ENCODE measurements around the gene GPR160. TPM values are rescaled to one million over a fixed set of nuclear protein-coding genes. Genes with fewer than 3 reads are reported as not detected.
A peak's percentile ranks its signal among the peaks of the same experiment; 100 is the strongest.
"Not testable (repeated sequence)": the region's sequence is repeated elsewhere in the genome, so short reads cannot be mapped to it uniquely, and the experiment has no call there.

The GPR160 gene
- total RNA-seq, 2 experiments from 2014 or later: 8.2 to 9.6 TPM

DNA sequence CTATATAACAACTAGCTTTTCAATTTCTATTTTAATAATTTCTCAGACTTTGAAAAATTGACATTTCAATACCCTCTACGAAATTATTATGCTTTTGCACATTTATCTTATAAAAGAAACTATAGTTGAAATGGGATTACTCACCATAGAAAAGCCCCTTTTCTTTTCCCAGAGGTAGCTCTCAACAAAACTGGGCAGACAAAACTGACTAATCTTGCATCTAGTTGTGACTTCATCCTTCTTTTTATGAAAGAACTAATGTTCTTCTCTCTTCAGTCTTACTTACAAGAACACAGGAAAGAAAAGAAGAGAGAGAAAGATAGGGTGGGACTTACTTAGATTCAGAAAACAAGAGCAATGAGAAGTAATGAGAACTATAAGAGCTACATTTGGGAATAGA lies 61.0 kb downstream of the GPR160 start:
- no peak for DNase-seq
- Mint-ChIP-seq H3K27me3 (no peaks in the 10 kb centered on the region), H3K36me3 (peaks cover 32% of the 10 kb centered on the region), H3K27ac (peak overlapping the region; percentile 40), H3K9me3 (no peaks in the 10 kb centered on the region), H3K4me1 (peaks cover 31% of the 10 kb centered on the region), H3K4me3 (no peak overlapping the region)

DNA sequence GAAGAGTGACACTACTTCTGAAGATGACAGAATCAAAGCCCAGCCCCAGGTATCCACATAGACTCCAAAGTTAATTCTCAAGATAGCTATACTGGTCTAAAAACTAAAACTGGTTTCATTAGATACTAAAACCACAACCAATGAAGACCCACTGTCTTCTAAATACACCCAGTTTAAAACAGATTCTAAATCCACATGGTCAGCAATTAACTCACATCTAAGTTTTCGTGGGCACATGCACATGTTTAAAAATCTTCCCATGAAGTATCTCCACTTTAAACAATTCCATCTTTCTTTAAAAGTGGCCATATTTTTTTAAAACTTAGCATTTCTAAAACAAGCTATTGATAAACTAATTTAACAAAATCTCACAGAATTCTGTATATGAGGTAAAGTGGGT lies 63.1 kb downstream of the GPR160 start:
- H3K36me3 Mint-ChIP-seq: peaks cover 20% of the 10 kb centered on the region
- peaks cover 22% of the 10 kb centered on the region for H3K4me1 Mint-ChIP-seq
- peak overlapping the region; percentile 17 for H3K27ac Mint-ChIP-seq
- DNase-seq: no peak
- H3K9me3 Mint-ChIP-seq: no peaks in the 10 kb centered on the region
- H3K27me3 Mint-ChIP-seq: no peaks in the 10 kb centered on the region
- no peak overlapping the region for H3K4me3 Mint-ChIP-seq

DNA sequence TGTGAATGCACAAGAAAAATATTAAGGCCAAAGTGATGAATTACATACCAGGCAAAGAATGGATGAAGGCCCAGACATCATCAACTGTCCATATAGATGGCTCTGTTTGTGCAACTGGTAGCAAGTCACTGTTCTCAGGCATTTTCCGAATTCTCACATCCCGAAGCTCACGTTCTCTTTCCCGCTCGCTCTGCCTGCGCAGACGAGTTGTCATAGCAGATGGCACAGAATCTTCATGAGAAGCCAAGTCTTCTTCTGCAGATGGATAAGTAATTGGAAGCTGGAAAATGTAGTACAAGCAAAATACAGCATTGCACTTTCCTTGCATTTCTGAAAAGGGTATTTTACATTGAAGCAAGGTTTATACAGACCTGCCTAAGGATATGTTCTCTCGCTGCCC lies 64.6 kb downstream of the GPR160 start:
- Mint-ChIP-seq H3K4me3 (no peak overlapping the region), H3K27ac (no peak overlapping the region)

GRCh38 chr3:170107941-170108340 lies 70.1 kb downstream of the GPR160 start:
- Mint-ChIP-seq H3K9me3 (no peaks in the 10 kb centered on the region), H3K27me3 (no peaks in the 10 kb centered on the region), H3K27ac (no peak overlapping the region), H3K4me3 (no peak overlapping the region), H3K36me3 (peaks cover 21% of the 10 kb centered on the region), H3K4me1 (peaks cover 24% of the 10 kb centered on the region)
- DNase-seq: no peak

More for the DNA sequence above, 64.6 kb downstream of the GPR160 start:
- peaks cover 20% of the 10 kb centered on the region for H3K36me3 Mint-ChIP-seq
- no peaks in the 10 kb centered on the region for H3K9me3 Mint-ChIP-seq
- H3K4me1 Mint-ChIP-seq: peaks cover 22% of the 10 kb centered on the region
- H3K27me3 Mint-ChIP-seq: no peaks in the 10 kb centered on the region
- DNase-seq: no peak

DNA sequence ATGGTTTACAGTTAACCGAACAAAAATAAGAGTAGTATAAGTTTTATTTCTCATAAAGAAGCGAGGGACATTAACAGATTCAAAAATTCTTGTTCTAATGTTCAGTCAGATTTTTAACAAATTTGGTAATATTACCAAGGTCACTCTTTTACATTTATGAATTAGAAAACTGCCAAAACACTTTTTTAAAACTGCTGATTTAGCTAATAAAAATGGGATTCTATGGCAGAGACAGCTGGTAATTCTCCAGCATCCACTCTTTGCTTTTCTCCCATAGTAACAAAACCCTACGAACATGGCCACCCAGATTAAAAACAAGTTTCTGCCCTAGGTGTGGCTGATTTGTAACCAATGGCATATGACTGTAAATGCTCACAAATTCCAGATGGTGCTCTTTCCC lies 71.2 kb downstream of the GPR160 start:
- Mint-ChIP-seq H3K36me3 (peaks cover 28% of the 10 kb centered on the region), H3K27me3 (no peaks in the 10 kb centered on the region), H3K4me3 (no peak overlapping the region), H3K9me3 (no peaks in the 10 kb centered on the region), H3K27ac (no peak overlapping the region), H3K4me1 (peaks cover 24% of the 10 kb centered on the region)
- no peak for DNase-seq

DNA sequence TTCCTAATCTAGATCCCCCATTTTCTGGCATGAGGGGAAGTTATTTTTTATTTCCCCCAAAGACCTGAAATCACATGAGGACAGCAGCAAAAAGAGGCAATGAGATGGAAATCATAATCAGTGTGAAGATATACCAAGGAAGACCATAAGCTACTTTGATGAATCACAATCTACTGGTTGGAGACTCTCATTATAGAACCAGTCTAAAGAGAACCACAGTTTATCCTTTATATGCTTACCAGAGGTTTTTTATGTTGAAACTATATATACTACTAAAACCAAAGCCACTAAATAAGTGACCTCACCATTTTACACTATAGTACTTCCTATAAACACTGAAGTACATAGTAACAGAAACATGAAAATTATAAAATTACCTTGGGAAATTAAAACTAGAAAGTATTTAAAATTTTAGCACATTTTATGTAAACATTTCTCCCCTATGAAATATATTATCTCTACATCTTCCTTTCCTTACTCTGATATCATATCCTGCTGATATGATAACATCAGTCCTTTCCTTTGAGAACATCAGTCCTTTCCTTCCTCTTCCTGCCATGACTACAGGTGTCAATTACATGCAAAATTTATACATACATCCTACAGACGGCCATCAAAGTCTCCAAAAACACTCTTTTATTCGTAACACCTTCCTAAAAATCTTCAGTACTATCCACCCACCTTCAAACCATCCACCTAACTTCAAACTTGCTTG lies 71.9 kb downstream of the GPR160 start:
- H3K27ac Mint-ChIP-seq: peak overlapping the region; percentile 57
- no peak overlapping the region for H3K4me3 Mint-ChIP-seq
- H3K36me3 Mint-ChIP-seq: peaks cover 28% of the 10 kb centered on the region
- H3K27me3 Mint-ChIP-seq: no peaks in the 10 kb centered on the region
- DNase-seq: no peak
- H3K4me1 Mint-ChIP-seq: peaks cover 24% of the 10 kb centered on the region
- H3K9me3 Mint-ChIP-seq: no peaks in the 10 kb centered on the region

DNA sequence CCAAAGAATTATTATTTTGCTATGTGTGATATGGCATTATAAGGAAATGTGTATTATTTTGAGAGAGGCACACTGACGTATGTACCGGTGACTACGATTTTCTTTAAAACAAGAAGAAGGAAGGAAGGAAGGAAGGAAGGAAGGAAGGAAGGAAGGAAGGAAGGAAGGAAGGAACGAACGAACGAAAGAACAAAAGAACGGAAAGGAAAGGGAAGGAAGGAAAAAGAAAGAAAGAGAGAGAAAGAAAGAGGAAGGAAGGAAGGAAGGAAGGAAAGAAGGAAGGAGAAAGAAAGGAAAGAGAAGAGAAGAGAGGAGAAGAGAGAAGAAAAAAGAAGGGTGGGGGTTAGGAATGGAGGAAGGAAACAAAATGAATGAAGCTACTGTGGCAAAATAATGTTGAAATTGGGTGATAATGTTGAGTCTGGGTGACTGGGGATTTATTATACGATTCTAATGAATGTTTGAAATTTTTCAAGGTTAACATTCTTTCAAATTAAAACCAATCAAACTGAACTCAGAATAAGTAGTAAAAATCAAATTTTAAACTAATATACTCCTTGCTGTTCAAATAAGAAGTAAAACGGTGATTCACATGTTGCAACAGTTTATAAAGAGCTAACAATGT lies 73.5 kb downstream of the GPR160 start:
- Mint-ChIP-seq H3K27ac (no peak overlapping the region), H3K36me3 (peaks cover 32% of the 10 kb centered on the region), H3K4me1 (peaks cover 24% of the 10 kb centered on the region), H3K4me3 (no peak overlapping the region), H3K9me3 (no peaks in the 10 kb centered on the region), H3K27me3 (no peaks in the 10 kb centered on the region)
- DNase-seq: no peak

DNA sequence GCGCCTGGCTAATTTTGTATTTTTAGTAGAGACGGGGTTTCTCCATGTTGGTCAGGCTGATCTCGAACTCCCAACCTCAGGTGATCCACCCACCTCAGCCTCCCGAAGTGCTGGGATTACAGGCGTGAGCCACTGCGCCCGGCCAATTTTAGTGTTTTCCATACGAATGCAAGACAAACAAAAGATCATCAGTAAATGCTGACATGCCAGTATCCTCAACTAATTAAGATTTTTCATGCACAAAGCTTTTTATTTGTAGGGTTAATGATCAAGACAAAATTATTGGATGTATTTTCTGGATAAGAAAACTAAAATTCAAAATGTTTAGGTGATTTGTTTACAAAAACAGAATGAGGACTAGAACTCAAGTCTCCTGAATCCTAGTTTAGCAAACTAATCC lies 76.4 kb downstream of the GPR160 start:
- DNase-seq, H3K9me3 Mint-ChIP-seq, H3K4me3 Mint-ChIP-seq, H3K27me3 Mint-ChIP-seq, H3K27ac Mint-ChIP-seq: not testable (repeated sequence)
- Mint-ChIP-seq H3K4me1 (peaks cover 12% of the 10 kb centered on the region), H3K36me3 (peaks cover 39% of the 10 kb centered on the region)

- H3K27ac Mint-ChIP-seq: no peak overlapping the region
Measured at GRCh38 chr3:170117134-170117533, 79.3 kb downstream of the GPR160 start.

GRCh38 chr3:170128259-170128976 lies 90.6 kb downstream of the GPR160 start:
- Mint-ChIP-seq H3K4me1 (peaks cover 26% of the 10 kb centered on the region), H3K27me3 (no peaks in the 10 kb centered on the region), H3K36me3 (peaks cover 35% of the 10 kb centered on the region), H3K9me3 (peaks cover 2% of the 10 kb centered on the region), H3K4me3 (no peak overlapping the region), H3K27ac (peak overlapping the region; percentile 70)
- peak; percentile 26 for DNase-seq

More at GRCh38 chr3:170117134-170117533, 79.3 kb downstream of the GPR160 start:
- no peak for DNase-seq
- Mint-ChIP-seq H3K36me3 (peaks cover 25% of the 10 kb centered on the region), H3K27me3 (no peaks in the 10 kb centered on the region), H3K4me1 (no peaks in the 10 kb centered on the region), H3K9me3 (no peaks in the 10 kb centered on the region), H3K4me3 (no peak overlapping the region)

DNA sequence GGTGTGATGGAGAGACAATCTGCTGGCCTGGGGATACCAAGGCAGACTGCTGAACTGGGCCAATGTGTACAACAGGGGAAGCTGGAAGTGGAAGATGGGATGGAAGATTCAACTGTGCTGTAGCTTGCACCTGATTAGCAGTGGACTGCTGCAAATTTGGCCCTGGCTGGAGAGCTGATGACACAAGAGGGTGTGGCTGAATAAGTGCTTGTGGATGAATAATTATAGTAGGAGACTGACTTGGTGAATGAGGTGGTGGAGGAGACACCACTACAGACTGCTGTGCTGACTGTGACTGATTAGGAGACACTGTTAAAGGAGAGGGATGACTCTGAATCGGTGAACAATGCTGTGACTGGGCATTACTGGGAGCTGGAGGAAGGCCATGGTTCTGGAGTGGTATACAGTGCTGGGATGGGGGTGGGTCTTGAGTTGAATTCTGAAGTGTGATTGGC lies 91.2 kb downstream of the GPR160 start:
- DNase-seq: no peak
- no peaks in the 10 kb centered on the region for H3K27me3 Mint-ChIP-seq

DNA sequence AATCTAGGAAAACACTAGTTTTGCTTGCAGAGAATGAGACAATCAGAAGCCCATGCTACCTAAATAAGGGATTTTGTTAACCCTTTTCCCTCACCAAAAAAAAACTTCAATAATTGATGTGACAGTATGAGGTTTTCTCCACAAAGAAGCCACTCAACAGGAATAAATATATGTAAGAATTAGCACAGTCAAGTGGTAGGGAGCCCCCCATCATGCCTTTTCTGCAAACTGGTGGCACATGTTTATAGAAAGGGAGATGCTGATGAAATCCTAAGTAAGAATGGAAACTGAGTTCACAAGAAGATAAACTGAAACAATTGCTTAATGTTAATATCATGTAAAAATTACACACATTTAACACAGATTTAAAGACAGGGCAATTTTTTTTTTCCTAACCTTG lies 92.7 kb downstream of the GPR160 start:
- DNase-seq: no peak
- Mint-ChIP-seq H3K9me3 (peaks cover 6% of the 10 kb centered on the region), H3K36me3 (peaks cover 53% of the 10 kb centered on the region), H3K4me3 (no peak overlapping the region), H3K27me3 (no peaks in the 10 kb centered on the region), H3K4me1 (peaks cover 26% of the 10 kb centered on the region), H3K27ac (peak overlapping the region; percentile 56)

More for the DNA sequence above, 91.2 kb downstream of the GPR160 start:
- H3K27ac Mint-ChIP-seq: peak overlapping the region; percentile 70
- H3K36me3 Mint-ChIP-seq: peaks cover 41% of the 10 kb centered on the region
- no peak overlapping the region for H3K4me3 Mint-ChIP-seq
- H3K4me1 Mint-ChIP-seq: peaks cover 26% of the 10 kb centered on the region
- peaks cover 6% of the 10 kb centered on the region for H3K9me3 Mint-ChIP-seq

DNA sequence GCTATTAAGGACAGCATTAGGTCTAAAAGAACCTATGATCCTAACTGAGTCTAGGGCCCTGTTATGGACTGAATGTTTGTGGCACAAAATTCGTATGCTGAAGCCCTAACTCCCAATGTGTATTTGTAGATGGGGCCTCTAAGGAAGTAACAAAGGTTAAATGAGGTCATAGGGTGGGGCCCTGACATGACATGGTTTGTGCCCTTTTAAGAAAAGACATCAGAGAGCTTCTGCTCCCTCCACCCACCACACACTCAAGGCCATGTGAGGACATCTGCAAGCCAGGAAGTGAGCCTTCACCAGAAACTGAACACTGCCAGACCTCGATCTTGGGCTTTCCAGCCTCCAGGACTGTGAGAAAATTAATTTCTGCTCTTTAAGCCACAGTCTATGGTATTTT lies 94.5 kb downstream of the GPR160 start:
- DNase-seq: peak; percentile 40
- H3K36me3 Mint-ChIP-seq: peaks cover 59% of the 10 kb centered on the region
- H3K4me1 Mint-ChIP-seq: peaks cover 36% of the 10 kb centered on the region
- no peak overlapping the region for H3K4me3 Mint-ChIP-seq
- H3K9me3 Mint-ChIP-seq: peaks cover 6% of the 10 kb centered on the region
- peak overlapping the region; percentile 65 for H3K27ac Mint-ChIP-seq
- no peaks in the 10 kb centered on the region for H3K27me3 Mint-ChIP-seq

Data from activated naive CD8-positive, alpha-beta T cell treated with anti-CD3 and anti-CD28 coated beads for 36 hours (primary cell).